H1 (cell line): ENCODE data around the gene MRFAP1L1. TPM values are rescaled to one million over a fixed set of nuclear protein-coding genes. Genes with fewer than 3 reads are reported as not detected.

Source experiments
- CTCF ChIA-PET: fragments of 300-600 bp; sonication (Branson Sonifier 250); formaldehyde crosslinking; loops from one replicate; lab custom pipeline; 2021; ENCODE audit not compliant: partially characterized antibody; lab: Charles Lee
- POLR2A ChIA-PET: fragments of 300-600 bp; sonication (Branson Sonifier 250); formaldehyde crosslinking; loops from one replicate; lab custom pipeline; 2021; ENCODE audit warnings: inconsistent platforms; ENCODE audit not compliant: partially characterized antibody; lab: Charles Lee
- DNase-seq, 2 experiments: peaks; one replicate each; pipeline versions ENCODE4 v3.0.0 to v3.0.0-alpha.2; 2010 to 2022; ENCODE audit warnings: low spot score in 2 of 2, low read depth in 1 of 2, mixed read lengths in 1 of 2
- FAIRE-seq: peaks from 2 replicates; lab custom pipeline; 2011; peaks lifted over from hg19 to GRCh38; lab: Jason Lieb, UNC
- H2AFZ ChIP-seq: 2 replicates; pipeline ENCODE4 v1.8.1; 2012; ENCODE audit warnings: low read length, inconsistent platforms
- H2AK5ac ChIP-seq: 2 replicates; pipeline ENCODE4 v1.6.1; 2013; ENCODE audit warnings: low read depth, low read length
- H2BK120ac ChIP-seq: replicated peaks from 2 replicates; pipeline ENCODE3; 2013; ENCODE audit warnings: low read depth, low read length, inconsistent platforms
- H2BK12ac ChIP-seq: 2 replicates; pipeline ENCODE4 v1.6.1; 2013; ENCODE audit warnings: low read depth, low read length
- H2BK15ac ChIP-seq: 2 replicates; pipeline ENCODE4 v1.6.1; 2013; ENCODE audit warnings: low read length
- H2BK20ac ChIP-seq: 2 replicates; pipeline ENCODE4 v1.6.1; 2013; ENCODE audit warnings: low read length
- H2BK5ac ChIP-seq: 2 replicates; pipeline ENCODE4 v1.6.1; 2013; ENCODE audit warnings: low read depth, low read length
- H3K14ac ChIP-seq: 2 replicates; pipeline ENCODE4 v1.6.1; 2013; ENCODE audit warnings: inconsistent platforms; ENCODE audit not compliant: insufficient read length
- H3K18ac ChIP-seq: 2 replicates; pipeline ENCODE4 v1.6.1; 2013; ENCODE audit warnings: low read length; ENCODE audit errors: extremely low read depth
- H3K23ac ChIP-seq: 2 replicates; pipeline ENCODE4 v1.6.1; 2013; ENCODE audit warnings: inconsistent platforms; ENCODE audit not compliant: insufficient read length
- H3K23me2 ChIP-seq: 2 replicates; pipeline ENCODE4 v1.6.1; 2013; ENCODE audit warnings: low read depth, low read length
- H3K27ac ChIP-seq: 2 replicates; pipeline ENCODE4 v1.6.1; 2011; ENCODE audit warnings: low read depth, low read length, inconsistent platforms
- H3K27me3 ChIP-seq, 4 experiments: replicated peaks in 1 of 4; 1 replicate in 1 of 4; 2 replicates in 3 of 4; pipeline versions ENCODE4 v1.6.1 to v1.8.1; 2011 to 2013; ENCODE audit warnings: low read length in 3 of 4, mild to moderate bottlenecking in 3 of 4, inconsistent platforms in 2 of 4, mixed read lengths in 2 of 4, moderate library complexity in 1 of 4; ENCODE audit not compliant: control insufficient read depth in 3 of 4, insufficient read depth in 3 of 4; ENCODE audit errors: extremely low read depth in 1 of 4
- H3K36me3 ChIP-seq, 4 experiments: 2 replicates each; pipeline versions ENCODE4 v1.6.1 to v1.8.1; 2011 to 2013; ENCODE audit warnings: mild to moderate bottlenecking in 4 of 4, low read length in 3 of 4, moderate library complexity in 2 of 4, control low read depth in 1 of 4, inconsistent platforms in 1 of 4; ENCODE audit not compliant: insufficient read depth in 4 of 4, control insufficient read depth in 2 of 4
- H3K4ac ChIP-seq: replicated peaks from 2 replicates; pipeline ENCODE3; 2013; ENCODE audit warnings: low read length, low read depth, mixed read lengths, inconsistent platforms; ENCODE audit not compliant: insufficient read length
- H3K4me1 ChIP-seq, 4 experiments: replicated peaks in 1 of 4; 1 replicate in 1 of 4; 2 replicates in 3 of 4; pipeline versions ENCODE4 v1.6.1 to v1.8.1; 2011 to 2013; ENCODE audit warnings: low read length in 3 of 4, inconsistent platforms in 2 of 4, mixed read lengths in 1 of 4; ENCODE audit not compliant: insufficient read depth in 4 of 4, control insufficient read depth in 3 of 4
- H3K4me2 ChIP-seq, 2 experiments: 2 replicates each; pipeline versions ENCODE4 v1.6.1 to v1.8.1; 2011 to 2013; ENCODE audit warnings: low read depth in 2 of 2, low read length in 2 of 2, control low read depth in 1 of 2, inconsistent platforms in 1 of 2, mild to moderate bottlenecking in 1 of 2; ENCODE audit not compliant: insufficient read depth in 1 of 2
- H3K4me3 ChIP-seq, 4 experiments: fragments of 200-600, 300-600 bp in 1 of 4; sonication (generic), shearing (Covaris generic), sonication (Bioruptor Twin) in 1 of 4; 2 replicates each; pipeline versions ENCODE4 v1.5.1 to v1.8.1; 2011 to 2016; ENCODE audit warnings: low read length in 4 of 4, low read depth in 3 of 4, control low read depth in 2 of 4, inconsistent platforms in 2 of 4, mild to moderate bottlenecking in 2 of 4, mixed read lengths in 1 of 4, moderate library complexity in 1 of 4; ENCODE audit not compliant: insufficient read depth in 2 of 4; ENCODE audit errors: extremely low read depth in 1 of 4
- H3K56ac ChIP-seq: replicated peaks from 2 replicates; pipeline ENCODE3; 2013; ENCODE audit warnings: low read depth, mild to moderate bottlenecking, mixed read lengths, low read length, inconsistent platforms; ENCODE audit not compliant: insufficient read length
- H3K79me1 ChIP-seq: 2 replicates; pipeline ENCODE4 v1.6.1; 2013; ENCODE audit warnings: low read depth, low read length, control low read depth
- H3K79me2 ChIP-seq, 2 experiments: 2 replicates each; pipeline versions ENCODE4 v1.6.1 to v1.8.1; 2012 to 2013; ENCODE audit warnings: low read length in 2 of 2, mild to moderate bottlenecking in 2 of 2, inconsistent platforms in 1 of 2; ENCODE audit not compliant: insufficient read depth in 2 of 2, control insufficient read depth in 1 of 2
- H3K9ac ChIP-seq, 4 experiments: replicated peaks in 1 of 4; 1 replicate in 1 of 4; 2 replicates in 3 of 4; pipeline versions ENCODE4 v1.6.1 to v1.8.1; 2011 to 2013; ENCODE audit warnings: low read depth in 3 of 4, low read length in 3 of 4, control low read depth in 2 of 4, mild to moderate bottlenecking in 2 of 4, moderate library complexity in 2 of 4, inconsistent platforms in 1 of 4; ENCODE audit errors: extremely low read depth in 1 of 4
- H3K9me3 ChIP-seq, 2 experiments: 2 replicates each; pipeline versions ENCODE4 v1.6.1 to v1.8.1; 2012 to 2013; ENCODE audit warnings: mild to moderate bottlenecking in 2 of 2, moderate library complexity in 2 of 2, control low read depth in 1 of 2, inconsistent platforms in 1 of 2, low read depth in 1 of 2, low read length in 1 of 2, mixed read lengths in 1 of 2; ENCODE audit not compliant: insufficient read depth in 2 of 2
- H4K20me1 ChIP-seq, 2 experiments: replicated peaks in 1 of 2; 2 replicates each; pipeline versions ENCODE3 to v1.8.1; 2011 to 2013; ENCODE audit warnings: inconsistent platforms in 2 of 2, low read length in 2 of 2, mild to moderate bottlenecking in 1 of 2; ENCODE audit not compliant: insufficient read depth in 2 of 2, control insufficient read depth in 1 of 2
- H4K5ac ChIP-seq: 2 replicates; pipeline ENCODE4 v1.6.1; 2013; ENCODE audit warnings: low read length, low read depth, mixed read lengths, inconsistent platforms; ENCODE audit not compliant: insufficient read length
- H4K8ac ChIP-seq: 2 replicates; pipeline ENCODE4 v1.8.0; 2013; ENCODE audit warnings: mild to moderate bottlenecking, moderate library complexity, low read length, inconsistent platforms; ENCODE audit not compliant: insufficient read depth; ENCODE audit errors: extremely low read depth
- H4K91ac ChIP-seq: replicated peaks from 2 replicates; pipeline ENCODE3; 2013; ENCODE audit warnings: low read length, mixed read lengths, inconsistent platforms; ENCODE audit not compliant: insufficient read length
- CBX8 ChIP-seq: fragments of 300-800, 300-1000 bp; sonication (generic); IDR thresholded peaks from 2 replicates; pipeline ENCODE4 v1.7.1; 2016; ENCODE audit warnings: low read depth, low read length, borderline replicate concordance
- CEBPB ChIP-seq: IDR thresholded peaks from 2 replicates; pipeline ENCODE4 v1.6.1; 2012; ENCODE audit warnings: low read depth, low read length
- CHD2 ChIP-seq: IDR thresholded peaks from 2 replicates; pipeline ENCODE4 v1.6.1; 2012; ENCODE audit warnings: low read length, improper control_type of control experiment
- HDAC6 ChIP-seq: IDR thresholded peaks from one replicate; pipeline ENCODE4 v1.7.1; 2012; ENCODE audit warnings: low read depth, mild to moderate bottlenecking, inconsistent platforms, low read length, moderate library complexity
- JUN ChIP-seq: IDR thresholded peaks from 2 replicates; pipeline ENCODE4 v1.6.1; 2011; ENCODE audit warnings: low read depth, mild to moderate bottlenecking, improper control_type of control experiment, low read length
- KDM4A ChIP-seq: IDR thresholded peaks from one replicate; pipeline ENCODE4 v1.7.1; 2012; ENCODE audit warnings: low read depth, mild to moderate bottlenecking, moderate library complexity, low read length, inconsistent platforms; ENCODE audit not compliant: severe bottlenecking
- NANOG ChIP-seq: IDR thresholded peaks from 2 replicates; pipeline ENCODE4 v1.6.1; 2011; ENCODE audit warnings: low read length, low read depth, mild to moderate bottlenecking, inconsistent platforms; ENCODE audit not compliant: insufficient read depth, poor library complexity, severe bottlenecking
- RNF2 ChIP-seq: fragments of 200-900, 300-1000 bp; sonication (generic); IDR thresholded peaks from 2 replicates; pipeline ENCODE4 v1.7.1; 2016; ENCODE audit warnings: borderline replicate concordance, low read depth, mild to moderate bottlenecking, antibody characterized with exemption, low read length; ENCODE audit not compliant: poor library complexity, severe bottlenecking; ENCODE audit errors: missing control alignments
- RXRA ChIP-seq: IDR thresholded peaks from 2 replicates; pipeline ENCODE4 v1.6.1; 2011; ENCODE audit warnings: low read depth, mild to moderate bottlenecking, low read length, moderate library complexity; ENCODE audit not compliant: insufficient read depth
- SAP30 ChIP-seq: fragments of 300-600 bp; sonication (generic); IDR thresholded peaks from 2 replicates; pipeline ENCODE4 v1.7.1; 2012; ENCODE audit warnings: low read length, moderate library complexity, mild to moderate bottlenecking, inconsistent platforms; ENCODE audit not compliant: insufficient read depth, insufficient replicate concordance
- SP2 ChIP-seq: IDR thresholded peaks from 2 replicates; pipeline ENCODE4 v1.6.1; 2012; ENCODE audit warnings: mild to moderate bottlenecking, low read length, inconsistent platforms
- SRF ChIP-seq: IDR thresholded peaks from 2 replicates; pipeline ENCODE4 v1.6.1; 2011; ENCODE audit warnings: mild to moderate bottlenecking, low read depth, low read length, moderate library complexity
- TCF12 ChIP-seq: IDR thresholded peaks from 2 replicates; pipeline ENCODE4 v1.6.1; 2011; ENCODE audit warnings: low read depth, mild to moderate bottlenecking, low read length
- YY1 ChIP-seq: IDR thresholded peaks from 2 replicates; pipeline ENCODE4 v1.6.1; 2011; ENCODE audit warnings: low read depth, mild to moderate bottlenecking, low read length
- WGBS, 2 experiments: shearing (Covaris generic) in 1 of 2; methylation state at CpG; one replicate each; pipeline versions ENCODE4 v1.1.6 to v1.1.7; 2013 to 2015; ENCODE audit warnings: low lambda C conversion rate in 2 of 2, mixed read lengths in 2 of 2, inconsistent platforms in 1 of 2, low coverage in 1 of 2, missing lambda C conversion rate in 1 of 2; ENCODE audit not compliant: insufficient replicate concordance in 2 of 2, insufficient coverage in 1 of 2, insufficient read length in 1 of 2; ENCODE audit errors: extremely low coverage in 1 of 2, missing lambda C conversion rate in 1 of 2; 5-methylcytosine and 5-hydroxymethylcytosine counted together
- polyA plus RNA-seq, 7 experiments: library from polyadenylated mRNA; depleted of rRNA in 3 of 7; stranded (reverse) in 5 of 7; unstranded in 2 of 7; fragments of >200 nt in 5 of 7; fragments of 200-250 nt in 2 of 7; gene quantifications; 1 replicate in 5 of 7; 2 replicates in 1 of 7; 4 replicates in 1 of 7; pipeline versions ENCODE4 v1.2.1 to v1.2.3, GENCODE V29; 2011 to 2013; ENCODE audit warnings: missing spikeins in 2 of 7, mixed read lengths in 2 of 7
- total RNA-seq: library from RNA; stranded (reverse); fragmentation: NEBNext Ultra II Directional; extraction: Animal tissue kit (Norgen Biotek cat#: 25700); gene quantifications from 2 replicates; pipeline ENCODE4 v1.2.1, GENCODE V29; 2021

Gene MRFAP1L1
- total and polyA plus RNA-seq, 2 of the 8 experiments (the other 6 are each of a cell fraction or from before 2014, with no cell fraction given): 26.8 to 54.3 TPM

- Histone ChIP-seq H3K27ac (no peak overlapping the region), H4K20me1 (peaks cover 0 to 8% of the 10 kb centered on the region in 2 experiments), H3K4ac (no peak overlapping the region), H3K36me3 (no peaks in the 10 kb centered on the region), H3K14ac (no peak overlapping the region), H2BK20ac (no peak overlapping the region), H2AK5ac (no peak overlapping the region), H3K4me2 (no peak overlapping the region), H2BK12ac (no peak overlapping the region), H2BK15ac (no peak overlapping the region), H2BK120ac (no peak overlapping the region), H3K27me3 (peaks cover 0 to 24% (median 16%) of the 10 kb centered on the region in 4 experiments; a peak in 5 of 7 replicates), H2BK5ac (no peak overlapping the region), H3K4me3 (no peak overlapping the region), H4K5ac (no peak overlapping the region), H3K9ac (no peak overlapping the region), H3K23ac (no peak overlapping the region), H3K9me3 (no peaks in the 10 kb centered on the region; a peak in 1 of 4 replicates), H3K18ac (no peak overlapping the region), H4K8ac (no peak overlapping the region), H3K79me2 (no peaks in the 10 kb centered on the region), H4K91ac (no peak overlapping the region), H3K4me1 (no peaks in the 10 kb centered on the region; a peak in 2 of 7 replicates), H3K23me2 (peaks cover 6% of the 10 kb centered on the region; the same call in 1 of the 2 replicates), H3K56ac (no peak overlapping the region), H3K79me1 (0 out of 2 replicates have a peak, but pooled peaks cover 2% of the 10 kb centered on the region), H2AFZ (no peak overlapping the region)
- 100% methylated on average over 3 of the region's 3 CpGs; no CpG with 5 or more reads in 1 of the 2 experiments for WGBS, 2 experiments
- FAIRE-seq (no peak), DNase-seq (no peak)
- ChIA-PET CTCF (interaction anchor here (0.6 to 2.9 kb wide), 9 partner anchors 13 to 307 kb away, joined by 3 to 16 read pairs (median 5); no protein-coding TSS in a partner anchor), POLR2A (interaction anchor here (1.7 to 4.0 kb wide), 3 partner anchors 10 to 22 kb away, joined by 3 to 33 read pairs (median 9); partner anchors contain the start of gene MRFAP1)
- TF ChIP-seq CEBPB: no peak
- no peak for TF ChIP-seq SP2
- TF ChIP-seq JUN: no peak
- TF ChIP-seq KDM4A: no peak
- no peak for TF ChIP-seq TCF12
- no peak for TF ChIP-seq RNF2
- no peak for TF ChIP-seq NANOG
- no peak for TF ChIP-seq CBX8
- no peak for TF ChIP-seq SAP30
- TF ChIP-seq HDAC6: no peak
- TF ChIP-seq CHD2: no peak
- no peak for TF ChIP-seq SRF
- no peak for TF ChIP-seq YY1
- no peak for TF ChIP-seq RXRA
Observed at GRCh38 chr4:6662591-6662990, 47.1 kb downstream of the MRFAP1L1 start.
